Type B pancreatic cell (in vitro differentiated cells): ENCODE data around the gene EPN3. TPM values are rescaled to one million over a fixed set of nuclear protein-coding genes. Genes with fewer than 3 reads are reported as not detected.

Experiments
- DNase-seq: peaks from one replicate; pipeline ENCODE4 v3.0.0; 2021; ENCODE audit warnings: mixed read lengths; ENCODE audit not compliant: unreplicated experiment; ENCODE audit errors: extremely low spot score
- H3K27ac Mint-ChIP-seq: 2 replicates; pipeline ENCODE4 v1.8.0; 2021; ENCODE audit warnings: mild to moderate bottlenecking, mixed read lengths
- H3K27me3 Mint-ChIP-seq: 2 replicates; pipeline ENCODE4 v1.8.0; 2021; ENCODE audit warnings: mixed read lengths
- H3K36me3 Mint-ChIP-seq: 2 replicates; pipeline ENCODE4 v1.8.0; 2021; ENCODE audit warnings: mixed read lengths
- H3K4me1 Mint-ChIP-seq: one replicate; pipeline ENCODE4 v1.8.0; 2021; ENCODE audit warnings: mixed read lengths; ENCODE audit not compliant: unreplicated experiment
- H3K4me3 Mint-ChIP-seq: 2 replicates; pipeline ENCODE4 v1.8.0; 2021; ENCODE audit warnings: mild to moderate bottlenecking, mixed read lengths
- H3K9me3 Mint-ChIP-seq: 2 replicates; pipeline ENCODE4 v1.8.0; 2021; ENCODE audit warnings: mixed read lengths
- CTCF ChIP-seq: fragments of 200-600 bp; sonication (generic); conservative IDR thresholded peaks from 2 replicates; pipeline ENCODE4 v1.5.0; 2021; ENCODE audit warnings: antibody characterized with exemption, mild to moderate bottlenecking
- total RNA-seq: library from RNA; stranded (reverse); gene quantifications from 2 replicates; pipeline ENCODE4 v1.2.1, GENCODE V29; 2021; ENCODE audit warnings: low replicate concordance

Gene EPN3
- total RNA-seq, 1 donor from 2014 or later, result 41.7 TPM

- H3K27ac Mint-ChIP-seq, result no peak overlapping the region
- H3K36me3 Mint-ChIP-seq, result peaks cover 4% of the 10 kb centered on the region
- H3K4me3 Mint-ChIP-seq, result peak overlapping the region; percentile 27
- DNase-seq, result no peak
- no peaks in the 10 kb centered on the region for H3K27me3 Mint-ChIP-seq
- no peak for TF ChIP-seq CTCF
- peaks cover 40% of the 10 kb centered on the region for H3K4me1 Mint-ChIP-seq
- no peaks in the 10 kb centered on the region for H3K9me3 Mint-ChIP-seq
Measured at GRCh38 chr17:50539762-50540559, 7.4 kb downstream of the EPN3 start.

- Mint-ChIP-seq H3K9me3 (no peaks in the 10 kb centered on the region), H3K4me1 (peaks cover 40% of the 10 kb centered on the region), H3K36me3 (peaks cover 4% of the 10 kb centered on the region), H3K4me3 (peak overlapping the region; percentile 84), H3K27ac (no peak overlapping the region), H3K27me3 (no peaks in the 10 kb centered on the region)
- DNase-seq, result no peak
- no peak for TF ChIP-seq CTCF
Measured at GRCh38 chr17:50540560-50541401, 8.2 kb downstream of the EPN3 start.

GRCh38 chr17:50541402-50541715 lies 8.8 kb downstream of the EPN3 start:
- peaks cover 38% of the 10 kb centered on the region for H3K4me1 Mint-ChIP-seq
- H3K27ac Mint-ChIP-seq, result peak overlapping the region; percentile 39
- no peaks in the 10 kb centered on the region for H3K9me3 Mint-ChIP-seq
- H3K36me3 Mint-ChIP-seq, result peaks cover 4% of the 10 kb centered on the region
- DNase-seq, result no peak
- no peaks in the 10 kb centered on the region for H3K27me3 Mint-ChIP-seq
- no peak for TF ChIP-seq CTCF
- H3K4me3 Mint-ChIP-seq, result peak overlapping the region; percentile 84

- Mint-ChIP-seq H3K27ac (peak overlapping the region; percentile 79), H3K9me3 (no peaks in the 10 kb centered on the region), H3K4me1 (peaks cover 39% of the 10 kb centered on the region), H3K36me3 (peaks cover 4% of the 10 kb centered on the region), H3K4me3 (peak overlapping the region; percentile 84), H3K27me3 (no peaks in the 10 kb centered on the region)
- peak; percentile 93 for DNase-seq
- peak; percentile 30 for TF ChIP-seq CTCF
Measured at GRCh38 chr17:50541716-50542688, 9.5 kb downstream of the EPN3 start.
